ENCODE data around the gene MYG1. TPM values are rescaled to one million over a fixed set of nuclear protein-coding genes. Genes with fewer than 3 reads are reported as not detected.

Gene MYG1
- total and polyA plus RNA-seq, 7 donors = 26.1 to 59.6 (median 53.6) TPM

DNA sequence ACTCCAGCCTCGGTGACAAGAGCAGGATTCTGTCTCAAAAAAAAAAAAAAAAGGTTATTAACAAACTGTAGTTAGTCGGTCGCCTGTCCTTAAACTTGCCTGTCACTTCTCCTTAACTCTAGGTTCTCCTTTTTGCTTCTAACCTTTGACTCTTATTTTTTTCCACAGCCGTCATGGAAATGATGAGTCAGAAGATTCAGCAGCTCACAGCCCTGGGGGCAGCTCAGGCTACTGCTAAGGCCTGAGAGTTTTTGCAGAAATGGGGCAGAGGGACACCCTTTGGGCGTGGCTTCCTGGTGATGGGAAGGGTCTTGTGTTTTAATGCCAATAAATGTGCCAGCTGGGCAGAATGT is 418 bp upstream of the MYG1 start:
- WGBS, 2 donors = 60 to 61% methylated on average over 5 of the region's 5 CpGs
- TF ChIP-seq POLR2AphosphoS5 (IDR thresholded peaks at IDR 0.05) (peak in 1 of 4 donors; percentile 5), EP300 (IDR thresholded peaks at IDR 0.05) (no peak)
- H3K9me3 ChIP-seq = no peaks in the 10 kb centered on the region
- H3K4me3 ChIP-seq = peak overlapping the region in 3 of 4 donors; percentile 70 to 79 (median 73)
- peak overlapping the region; percentile 75 to 80 (median 78) for H3K27ac ChIP-seq
- no peaks in the 10 kb centered on the region for H3K27me3 ChIP-seq
- intact Hi-C loops (cut with DNase I) = no loop called here
- peaks cover 0 to 64% (median 58%) of the 10 kb centered on the region in 4 donors for H3K4me1 ChIP-seq
- peaks cover 0 to 48% (median 11%) of the 10 kb centered on the region in 4 donors for H3K36me3 ChIP-seq
- DNase-seq = no peak

GRCh38 chr12:53300187-53300586 is 692 bp downstream of the MYG1 start:
- no peak for DNase-seq
- H3K27me3 ChIP-seq = no peaks in the 10 kb centered on the region
- intact Hi-C loops (cut with DNase I) = no loop called here
- 3% methylated on average over 12 of the region's 12 CpGs for WGBS, 2 donors
- H3K27ac ChIP-seq = peak overlapping the region; percentile 75 to 80 (median 78)
- H3K36me3 ChIP-seq = peaks cover 0 to 56% (median 13%) of the 10 kb centered on the region in 4 donors
- TF ChIP-seq POLR2A (IDR thresholded peaks at IDR 0.05) (no peak), POLR2AphosphoS5 (IDR thresholded peaks at IDR 0.05) (no peak), CTCF (IDR thresholded peaks at IDR 0.05) (no peak), EP300 (IDR thresholded peaks at IDR 0.05) (no peak)
- peaks cover 0 to 58% (median 50%) of the 10 kb centered on the region in 4 donors for H3K4me1 ChIP-seq
- H3K4me3 ChIP-seq = peak overlapping the region; percentile 70 to 83 (median 76)
- H3K9me3 ChIP-seq = no peaks in the 10 kb centered on the region

DNA sequence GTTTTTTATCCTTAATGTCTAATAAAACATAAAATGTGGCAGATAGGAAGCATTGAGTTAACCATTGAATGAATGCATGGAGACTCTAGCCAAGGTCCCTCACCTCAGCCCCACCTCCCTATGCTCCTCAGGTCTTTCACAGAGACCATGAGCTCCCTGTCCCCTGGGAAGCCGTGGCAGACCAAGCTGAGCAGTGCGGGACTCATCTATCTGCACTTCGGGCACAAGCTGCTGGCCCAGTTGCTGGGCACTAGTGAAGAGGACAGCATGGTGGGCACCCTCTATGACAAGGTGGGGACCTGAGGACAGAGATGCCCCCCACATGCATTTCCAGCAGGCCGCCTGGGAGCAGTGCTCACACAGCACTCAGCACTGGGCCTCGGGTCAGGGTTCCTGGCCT is 3.4 kb downstream of the MYG1 start:
- intact Hi-C loops (cut with DNase I) = no loop called here
- 90 to 94% methylated on average over 5 of the region's 5 CpGs for WGBS, 2 donors
- Histone ChIP-seq H3K4me1 (peaks cover 0 to 38% (median 31%) of the 10 kb centered on the region in 4 donors), H3K9me3 (no peaks in the 10 kb centered on the region), H3K36me3 (peaks cover 25 to 72% (median 37%) of the 10 kb centered on the region in 4 donors), H3K4me3 (no peak overlapping the region), H3K27me3 (no peaks in the 10 kb centered on the region), H3K27ac (no peak overlapping the region)
- no peak for TF ChIP-seq CTCF (IDR thresholded peaks at IDR 0.05)
- no peak for TF ChIP-seq POLR2AphosphoS5 (IDR thresholded peaks at IDR 0.05)
- no peak for TF ChIP-seq EP300 (IDR thresholded peaks at IDR 0.05)
- TF ChIP-seq POLR2A (IDR thresholded peaks at IDR 0.05) = no peak
- DNase-seq = no peak

DNA sequence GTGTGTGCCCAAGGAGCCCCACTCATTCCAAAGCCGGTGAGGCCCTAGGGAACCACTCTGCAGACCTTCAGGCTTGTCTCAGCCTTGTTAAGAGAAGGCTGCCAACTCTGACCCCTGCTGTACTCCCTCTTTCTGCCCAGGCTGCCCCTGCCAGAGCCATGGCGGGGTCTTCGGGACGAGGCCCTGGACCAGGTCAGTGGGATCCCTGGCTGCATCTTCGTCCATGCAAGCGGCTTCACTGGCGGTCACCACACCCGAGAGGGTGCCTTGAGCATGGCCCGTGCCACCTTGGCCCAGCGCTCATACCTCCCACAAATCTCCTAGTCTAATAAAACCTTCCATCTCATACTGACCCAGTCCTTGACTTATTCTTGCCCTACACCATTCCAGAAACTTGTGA is 7.3 kb downstream of the MYG1 start:
- WGBS, 2 donors = 96 to 97% methylated on average over 10 of the region's 10 CpGs
- H3K9me3 ChIP-seq = no peaks in the 10 kb centered on the region
- no peak overlapping the region for H3K27ac ChIP-seq
- intact Hi-C loops (cut with DNase I) = no loop called here
- H3K4me1 ChIP-seq = peaks cover 0 to 10% (median 7%) of the 10 kb centered on the region in 4 donors
- H3K36me3 ChIP-seq = peaks cover 42 to 94% (median 53%) of the 10 kb centered on the region in 4 donors
- no peak for DNase-seq
- H3K4me3 ChIP-seq = no peak overlapping the region
- TF ChIP-seq CTCF (IDR thresholded peaks at IDR 0.05) = no peak
- no peak for TF ChIP-seq POLR2AphosphoS5 (IDR thresholded peaks at IDR 0.05)
- TF ChIP-seq EP300 (IDR thresholded peaks at IDR 0.05) = no peak
- TF ChIP-seq POLR2A (IDR thresholded peaks at IDR 0.05) = no peak
- no peaks in the 10 kb centered on the region for H3K27me3 ChIP-seq

DNA sequence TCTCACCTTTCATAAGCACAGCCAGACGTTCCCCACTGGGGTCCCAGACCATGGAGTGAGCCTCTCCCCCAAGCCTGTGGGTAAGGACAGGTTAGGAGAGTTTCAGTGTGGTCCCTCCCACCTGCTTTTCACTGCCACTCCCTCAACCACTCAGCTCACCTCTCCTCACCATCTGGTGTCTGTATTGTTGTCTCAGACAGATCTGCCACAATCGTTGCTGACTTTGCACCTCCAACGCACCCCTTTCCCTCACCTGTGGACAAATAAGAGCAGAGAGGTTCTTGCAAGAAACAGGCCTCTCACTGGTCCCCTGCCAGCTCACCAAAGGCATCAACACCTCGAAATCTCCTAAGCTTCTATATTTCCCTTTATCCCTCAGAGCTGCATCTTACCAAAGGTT is 8.8 kb downstream of the MYG1 start:
- TF ChIP-seq CTCF (IDR thresholded peaks at IDR 0.05) (no peak), POLR2AphosphoS5 (IDR thresholded peaks at IDR 0.05) (no peak), POLR2A (IDR thresholded peaks at IDR 0.05) (no peak), EP300 (IDR thresholded peaks at IDR 0.05) (no peak)
- intact Hi-C loops (cut with DNase I) = no loop called here
- no peaks in the 10 kb centered on the region for H3K9me3 ChIP-seq
- no peaks in the 10 kb centered on the region for H3K27me3 ChIP-seq
- H3K4me1 ChIP-seq = no peaks in the 10 kb centered on the region
- H3K27ac ChIP-seq = no peak overlapping the region
- 67 to 76% methylated on average over 4 of the region's 4 CpGs for WGBS, 2 donors
- no peak for DNase-seq
- H3K4me3 ChIP-seq = no peak overlapping the region
- peaks cover 42 to 85% (median 47%) of the 10 kb centered on the region in 4 donors for H3K36me3 ChIP-seq

All from sigmoid colon (tissue), 7 donors.